Spinal cord (tissue), 10 donors: ENCODE measurements around the gene PPID. TPM values are rescaled to one million over a fixed set of nuclear protein-coding genes. Genes with fewer than 3 reads are reported as not detected.
"Not testable (repeated sequence)": the region's sequence is repeated elsewhere in the genome, so short reads cannot be mapped to it uniquely, and the experiment has no call there.

Experiments used
- DNase-seq, 6 donors: peaks; one replicate each; pipeline versions ENCODE4 v3.0.0 to v3.0.0-alpha.2; 2013 to 2015; ENCODE audit warnings: low spot score in 6 of 6, low read depth in 4 of 6
- H3K27ac ChIP-seq: one replicate; pipeline ENCODE4 v1.5.1; 2013; ENCODE audit warnings: low read depth, low read length, control low read depth
- H3K27me3 ChIP-seq: one replicate; pipeline ENCODE4 v1.6.1; 2013; ENCODE audit warnings: low read length; ENCODE audit not compliant: control insufficient read depth, insufficient read depth
- H3K36me3 ChIP-seq: one replicate; pipeline ENCODE4 v1.6.1; 2013; ENCODE audit warnings: low read length; ENCODE audit not compliant: control insufficient read depth, insufficient read depth
- H3K4me1 ChIP-seq: one replicate; pipeline ENCODE4 v1.6.1; 2013; ENCODE audit warnings: low read length; ENCODE audit not compliant: control insufficient read depth, insufficient read depth
- H3K4me3 ChIP-seq: one replicate; pipeline ENCODE4 v1.5.1; 2013; ENCODE audit warnings: low read depth, low read length, control low read depth
- H3K9me3 ChIP-seq: one replicate; pipeline ENCODE4 v1.6.1; 2013; ENCODE audit warnings: low read length; ENCODE audit not compliant: control insufficient read depth, insufficient read depth
- WGBS: methylation state at CpG from one replicate; pipeline ENCODE4 v1.1.5; 2013; ENCODE audit warnings: missing lambda C conversion rate; ENCODE audit not compliant: insufficient coverage; 5-methylcytosine and 5-hydroxymethylcytosine counted together
- polyA plus RNA-seq, 2 donors: library from polyadenylated mRNA; unstranded; fragments of 120-200 nt; gene quantifications; one replicate each; pipeline ENCODE4 v1.2.1, GENCODE V29; 2013; ENCODE audit not compliant: insufficient read length in 2 of 2
- total RNA-seq, 2 donors: library from RNA; depleted of rRNA in 1 of 2; stranded (reverse); fragments of 120-200 nt in 1 of 2; fragments of >200 nt in 1 of 2; gene quantifications; one replicate each; pipeline versions ENCODE4 v1.2.3 to v1.2.4, GENCODE V29; 2013 to 2014
- donor health status: healthy.

Gene PPID
- total and polyA plus RNA-seq, 4 donors = 29.4 to 57.0 (median 41.7) TPM

DNA sequence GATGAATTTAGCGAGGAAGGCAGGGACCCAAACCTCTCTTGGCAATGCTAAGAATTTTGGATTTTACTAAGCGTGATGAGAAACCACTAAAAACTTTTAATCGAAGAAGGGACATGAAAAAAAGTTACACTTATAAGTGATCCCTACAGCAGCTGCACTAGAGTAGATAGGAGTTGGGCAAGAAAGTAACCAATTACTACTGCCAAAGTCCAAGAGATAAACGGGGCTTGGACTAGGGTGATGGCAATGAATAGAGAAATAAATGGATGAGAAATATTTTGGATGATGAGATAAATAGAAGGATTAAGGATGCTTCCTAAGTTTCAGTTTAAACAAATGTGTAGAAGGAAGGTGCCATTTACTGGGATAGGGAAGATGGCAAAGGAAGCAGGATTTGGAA lies 39.4 kb upstream of the PPID start:
- DNase-seq = no peak
- H3K36me3 ChIP-seq = no peaks in the 10 kb centered on the region
- H3K4me1 ChIP-seq = no peaks in the 10 kb centered on the region
- H3K4me3 ChIP-seq = no peak overlapping the region
- H3K9me3 ChIP-seq = no peaks in the 10 kb centered on the region
- H3K27me3 ChIP-seq = no peaks in the 10 kb centered on the region
- 100% methylated on average over 2 of the region's 4 CpGs for WGBS
- H3K27ac ChIP-seq = no peak overlapping the region

DNA sequence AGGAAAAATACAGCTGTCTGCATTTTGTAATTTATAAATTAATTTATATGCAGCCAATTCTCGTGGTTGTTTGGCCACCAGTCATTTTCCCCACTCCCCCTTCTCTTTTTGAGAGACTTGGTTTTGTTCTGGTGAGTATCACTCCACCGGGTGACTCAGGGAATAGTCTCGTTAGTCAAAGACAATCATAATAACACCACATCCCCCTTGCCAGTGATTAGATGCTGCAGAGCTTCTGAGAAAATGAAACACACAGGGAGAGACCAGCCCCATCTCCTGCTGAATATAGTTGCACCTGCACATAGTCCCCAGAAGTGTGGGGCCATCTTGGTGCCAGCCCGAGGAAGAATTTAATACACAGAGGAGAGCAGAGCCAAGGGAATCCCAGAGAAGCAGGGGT lies 37.7 kb upstream of the PPID start:
- H3K27me3 ChIP-seq = no peaks in the 10 kb centered on the region
- H3K4me3 ChIP-seq = no peak overlapping the region
- no peak overlapping the region for H3K27ac ChIP-seq
- H3K9me3 ChIP-seq = no peaks in the 10 kb centered on the region
- DNase-seq = no peak
- H3K36me3 ChIP-seq = no peaks in the 10 kb centered on the region
- WGBS = 100% methylated on average over 1 of the region's 4 CpGs
- no peaks in the 10 kb centered on the region for H3K4me1 ChIP-seq

DNA sequence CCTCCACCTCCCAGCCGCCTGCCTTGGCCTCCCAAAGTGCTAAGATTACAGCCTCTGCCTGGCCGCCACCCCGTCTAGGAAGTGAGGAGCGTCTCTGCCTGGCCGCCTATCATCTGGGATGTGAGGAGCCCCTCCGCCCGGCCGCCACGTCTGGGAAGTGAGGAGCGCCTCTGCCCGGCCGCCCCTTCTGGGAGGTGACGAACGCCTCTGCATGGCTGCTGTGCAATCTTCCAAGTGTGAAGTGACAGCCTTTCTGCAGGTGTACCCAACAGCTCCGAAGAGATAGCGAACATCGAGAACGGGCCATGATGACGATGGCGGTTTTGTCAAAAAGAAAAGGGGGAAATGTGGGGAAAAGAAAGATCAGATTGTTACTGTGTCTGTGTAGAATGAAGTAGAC lies 36.3 kb upstream of the PPID start:
- not testable (repeated sequence) for H3K4me1 ChIP-seq, H3K27ac ChIP-seq, H3K36me3 ChIP-seq, DNase-seq, H3K27me3 ChIP-seq, H3K4me3 ChIP-seq, H3K9me3 ChIP-seq
- 93% methylated on average over 19 of the region's 20 CpGs for WGBS

DNA sequence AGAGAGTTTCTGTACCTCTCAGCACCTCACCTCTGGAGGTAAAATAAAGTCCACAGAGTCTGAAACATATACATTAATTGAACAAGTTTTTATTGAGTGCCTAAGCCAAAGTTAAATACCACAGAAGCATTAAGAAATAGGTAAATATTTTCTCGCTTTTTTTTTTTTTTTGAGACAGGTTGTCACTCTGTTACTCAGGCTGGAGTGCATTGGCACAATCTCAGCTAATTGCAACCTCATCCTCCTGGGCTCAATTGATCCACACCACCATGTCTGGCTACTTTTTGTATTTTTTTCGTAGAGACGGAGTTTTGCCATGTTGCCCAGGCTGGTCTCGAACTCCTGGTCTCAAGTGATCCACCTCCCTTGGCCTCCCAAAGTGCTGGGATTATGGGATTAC lies 35.5 kb upstream of the PPID start:
- no peaks in the 10 kb centered on the region for H3K36me3 ChIP-seq
- no peak overlapping the region for H3K4me3 ChIP-seq
- no peak overlapping the region for H3K27ac ChIP-seq
- DNase-seq = no peak
- H3K9me3 ChIP-seq = no peaks in the 10 kb centered on the region
- WGBS = 81% methylated on average over 3 of the region's 4 CpGs
- H3K27me3 ChIP-seq = no peaks in the 10 kb centered on the region
- no peaks in the 10 kb centered on the region for H3K4me1 ChIP-seq

DNA sequence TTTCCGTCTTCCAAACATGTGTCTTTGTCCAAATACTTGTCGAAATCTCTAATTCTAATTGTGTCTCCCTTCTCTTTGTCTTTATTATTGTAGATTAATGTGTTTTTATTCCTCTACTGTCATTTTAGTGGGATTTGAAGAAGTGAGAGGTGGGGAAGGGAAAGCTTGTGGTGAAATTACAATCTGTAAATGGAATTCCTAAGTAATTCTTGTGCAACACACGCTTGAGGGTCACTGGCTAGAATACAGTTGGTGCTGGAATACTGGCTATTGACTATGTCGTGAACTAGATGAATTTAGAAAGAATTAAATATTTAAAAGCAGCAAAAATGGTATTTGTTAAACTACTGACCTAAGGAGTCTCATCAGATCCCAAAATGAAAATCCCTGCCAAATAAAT lies 34.9 kb upstream of the PPID start:
- H3K4me1 ChIP-seq = no peaks in the 10 kb centered on the region
- H3K9me3 ChIP-seq = no peaks in the 10 kb centered on the region
- no peak overlapping the region for H3K4me3 ChIP-seq
- no peaks in the 10 kb centered on the region for H3K36me3 ChIP-seq
- H3K27me3 ChIP-seq = no peaks in the 10 kb centered on the region
- 100% methylated on average over 1 of the region's 4 CpGs for WGBS
- DNase-seq = no peak
- no peak overlapping the region for H3K27ac ChIP-seq

DNA sequence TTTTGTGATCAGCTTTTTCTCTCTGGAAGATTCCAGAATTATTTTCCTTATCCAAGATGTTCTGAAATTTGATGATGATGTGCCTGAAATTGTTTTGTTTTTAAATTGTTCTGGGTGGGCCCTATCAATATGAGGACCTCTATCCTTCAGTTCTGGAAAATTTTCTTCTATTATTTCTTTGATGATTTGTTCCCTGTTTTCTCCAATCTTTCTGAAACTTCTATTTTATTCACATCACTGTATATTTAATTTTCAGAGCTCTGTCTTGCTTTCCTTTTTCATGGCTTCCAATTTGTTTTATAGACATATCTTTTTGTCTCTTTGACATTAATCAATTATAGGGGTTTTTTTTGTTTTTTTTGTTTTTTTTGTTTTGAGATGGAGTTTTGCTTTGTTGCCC lies 33.4 kb upstream of the PPID start:
- H3K27ac ChIP-seq = no peak overlapping the region
- no peaks in the 10 kb centered on the region for H3K27me3 ChIP-seq
- no peaks in the 10 kb centered on the region for H3K9me3 ChIP-seq
- no peak overlapping the region for H3K4me3 ChIP-seq
- H3K36me3 ChIP-seq = no peaks in the 10 kb centered on the region
- no peaks in the 10 kb centered on the region for H3K4me1 ChIP-seq
- DNase-seq = no peak

DNA sequence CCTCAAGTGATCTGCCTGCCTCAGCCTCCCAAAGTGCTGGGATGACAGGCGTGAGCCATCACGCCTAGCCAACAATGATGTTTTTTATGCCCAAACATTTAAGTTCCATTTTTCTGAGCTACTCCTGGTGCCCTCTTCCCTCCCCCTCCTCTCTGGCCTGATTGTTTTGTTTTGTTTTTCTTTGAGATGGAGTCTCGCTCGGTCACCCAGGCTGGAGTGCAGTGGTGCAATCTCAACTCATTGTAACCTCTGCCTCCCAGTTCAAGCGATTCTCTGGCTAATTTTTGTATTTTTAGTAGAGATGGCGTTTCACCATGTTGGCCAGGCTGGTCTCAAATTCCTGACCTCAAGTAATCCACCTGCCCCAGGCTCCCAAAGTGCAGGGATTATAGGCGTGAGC lies 32.6 kb upstream of the PPID start:
- not testable (repeated sequence) for DNase-seq, H3K27me3 ChIP-seq, H3K4me3 ChIP-seq, H3K4me1 ChIP-seq, H3K27ac ChIP-seq, H3K36me3 ChIP-seq, H3K9me3 ChIP-seq
- WGBS = 96% methylated on average over 3 of the region's 7 CpGs

DNA sequence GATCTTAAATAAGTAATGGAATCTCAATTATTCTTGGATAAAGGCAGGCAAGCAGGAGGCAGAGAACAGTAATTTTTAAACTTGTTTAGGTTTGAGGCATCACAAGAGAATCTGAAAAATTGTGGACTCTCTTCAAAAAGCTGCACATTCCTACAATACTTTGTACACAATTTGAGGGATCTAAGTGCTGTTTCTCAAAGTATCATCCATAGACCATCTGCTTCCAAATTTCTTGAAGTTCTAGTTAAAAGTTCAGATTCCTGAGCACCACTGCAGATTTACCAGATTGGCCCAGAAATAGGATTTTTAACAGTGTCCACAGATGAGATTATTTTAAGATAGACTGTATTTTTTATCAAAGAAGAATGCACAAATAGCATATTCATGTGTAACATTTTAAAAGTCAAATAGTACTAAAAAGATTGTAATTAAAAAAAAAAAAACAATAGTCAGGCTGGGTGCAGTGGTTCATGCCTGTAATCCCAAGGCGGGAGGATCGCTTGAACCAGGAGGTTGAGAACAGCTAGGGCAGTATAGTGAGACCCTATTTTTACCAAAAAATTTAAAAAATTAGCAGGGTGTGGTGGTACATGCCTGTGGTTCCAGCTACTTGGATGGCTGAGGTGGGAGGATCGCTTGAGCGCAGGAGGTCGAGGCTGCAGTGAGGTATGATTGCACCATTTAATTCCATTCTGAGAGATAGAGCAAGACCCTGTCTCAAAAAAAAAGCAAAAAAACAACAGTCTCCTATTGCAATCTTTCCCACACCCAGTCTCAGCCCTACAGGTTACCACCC lies 31.4 kb upstream of the PPID start:
- Histone ChIP-seq H3K4me1 (no peaks in the 10 kb centered on the region), H3K27ac (no peak overlapping the region), H3K27me3 (no peaks in the 10 kb centered on the region), H3K36me3 (no peaks in the 10 kb centered on the region), H3K4me3 (no peak overlapping the region), H3K9me3 (no peaks in the 10 kb centered on the region)
- no CpG with 5 or more reads among the region's 5 CpGs for WGBS
- no peak for DNase-seq

DNA sequence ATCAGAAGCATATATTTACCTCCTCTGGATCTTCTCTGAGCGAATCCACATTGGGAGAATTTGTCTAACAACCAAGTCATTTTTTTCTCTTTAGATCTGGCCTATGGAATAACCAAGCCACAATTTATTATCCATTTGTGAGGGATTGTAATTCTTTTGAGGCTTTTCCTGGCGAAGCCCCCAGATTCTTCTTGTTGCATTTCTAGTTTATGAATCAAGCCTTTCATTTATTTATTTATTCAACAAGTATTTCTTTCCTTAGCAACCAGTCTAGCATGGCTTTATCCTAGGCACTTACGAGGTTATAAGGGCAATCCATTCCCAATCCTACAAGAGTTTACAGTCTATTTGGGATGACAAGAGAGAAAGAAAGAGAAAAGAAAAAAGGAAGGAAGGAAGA lies 27.2 kb upstream of the PPID start:
- Histone ChIP-seq H3K27me3 (no peaks in the 10 kb centered on the region), H3K27ac (no peak overlapping the region), H3K4me3 (no peak overlapping the region), H3K4me1 (no peaks in the 10 kb centered on the region), H3K9me3 (no peaks in the 10 kb centered on the region), H3K36me3 (no peaks in the 10 kb centered on the region)
- WGBS = no CpG with 5 or more reads among the region's 3 CpGs
- DNase-seq = no peak

DNA sequence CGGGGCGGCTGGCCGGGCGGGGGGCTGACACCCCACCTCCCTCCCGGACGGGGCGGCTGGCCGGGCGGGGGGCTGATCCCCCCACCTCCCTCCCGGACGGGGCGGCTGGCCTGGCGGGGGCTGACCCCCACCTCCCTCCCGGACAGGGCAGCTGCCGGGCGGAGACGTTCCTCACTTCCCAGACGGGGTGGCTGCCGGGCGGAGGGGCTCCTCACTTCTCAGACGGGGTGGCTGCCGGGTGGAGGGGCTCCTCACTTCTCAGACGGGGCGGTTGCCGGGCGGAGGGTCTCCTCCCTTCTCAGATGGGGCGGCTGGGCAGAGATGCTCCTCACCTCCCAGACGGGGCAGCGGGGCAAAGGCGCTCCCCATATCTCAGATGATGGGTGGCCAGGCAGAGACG lies 23.3 kb upstream of the PPID start:
- WGBS = 98% methylated on average over 25 of the region's 31 CpGs
- not testable (repeated sequence) for H3K4me3 ChIP-seq, H3K27ac ChIP-seq, H3K4me1 ChIP-seq, H3K36me3 ChIP-seq, H3K9me3 ChIP-seq, DNase-seq, H3K27me3 ChIP-seq
